ENCODE data around the gene MAPKAPK2.
"Not testable (repeated sequence)": the region's sequence is repeated elsewhere in the genome, so short reads cannot be mapped to it uniquely, and the experiment has no call there.

The MAPKAPK2 gene

GRCh38 chr1:206748348-206749030 lies 63.8 kb downstream of the MAPKAPK2 start:
- DNase-seq, result no peak

GRCh38 chr1:206751891-206752290 lies 67.2 kb downstream of the MAPKAPK2 start:
- no peak for DNase-seq

- no peak for DNase-seq
These were observed 67.8 kb downstream of the MAPKAPK2 start for GRCh38 chr1:206752481-206752880.

- DNase-seq, result no peak
These were observed 68.4 kb downstream of the MAPKAPK2 start for GRCh38 chr1:206753141-206753540.

- no peak for DNase-seq
These were observed 69.3 kb downstream of the MAPKAPK2 start for GRCh38 chr1:206754011-206754410.

- DNase-seq, result no peak
These were observed 73.0 kb downstream of the MAPKAPK2 start for GRCh38 chr1:206757524-206758266.

- no peak for DNase-seq
These were observed 75.9 kb downstream of the MAPKAPK2 start for GRCh38 chr1:206760590-206760989.

- DNase-seq, result no peak
These were observed 76.6 kb downstream of the MAPKAPK2 start for GRCh38 chr1:206761159-206761768.

GRCh38 chr1:206762741-206763364 lies 78.1 kb downstream of the MAPKAPK2 start:
- not testable (repeated sequence) for DNase-seq

- not testable (repeated sequence) for DNase-seq
These were observed 81.1 kb downstream of the MAPKAPK2 start for GRCh38 chr1:206765771-206766170.

GRCh38 chr1:206766251-206766856 lies 81.6 kb downstream of the MAPKAPK2 start:
- no peak for DNase-seq

- no peak for DNase-seq
These were observed 84.0 kb downstream of the MAPKAPK2 start for GRCh38 chr1:206768472-206769303.

GRCh38 chr1:206769304-206769731 lies 84.6 kb downstream of the MAPKAPK2 start:
- DNase-seq, result no peak

- no peak for DNase-seq
These were observed 86.0 kb downstream of the MAPKAPK2 start, which contains the start of gene IL19 for GRCh38 chr1:206770531-206771337. Gene IL19 (plus strand): TSS chr1:206770773. CDS start chr1:206836663, 65,890 bp downstream.

GRCh38 chr1:206771338-206771692 lies 86.6 kb downstream of the MAPKAPK2 start:
- no peak for DNase-seq

- DNase-seq, result no peak
These were observed 87.7 kb downstream of the MAPKAPK2 start, which contains the start of gene IL10 for GRCh38 chr1:206772243-206772937. Gene IL10 (minus strand): TSS chr1:206772494. CDS start chr1:206772435, 59 bp downstream.

GRCh38 chr1:206774093-206774492 lies 89.4 kb downstream of the MAPKAPK2 start:
- no peak for DNase-seq

GRCh38 chr1:206776229-206776628 lies 91.5 kb downstream of the MAPKAPK2 start:
- DNase-seq, result no peak

- no peak for DNase-seq
These were observed 93.3 kb downstream of the MAPKAPK2 start for GRCh38 chr1:206778031-206778430.

GRCh38 chr1:206778911-206779310 lies 94.2 kb downstream of the MAPKAPK2 start:
- DNase-seq, result not testable (repeated sequence)

Measured in NCI-H524 (cell line).